Uterus (tissue), 2 donors: ENCODE results near the gene SMIM33.

Source experiments
- CTCF ChIP-seq, 4 experiments: fragments of 200-600 bp in 2 of 4; fragments of 450-650 bp in 2 of 4; sonication (generic) in 2 of 4; IDR thresholded peaks; one replicate each; pipeline ENCODE4 v1.5.1; 2016 to 2019; ENCODE audit warnings: antibody characterized with exemption in 4 of 4, mild to moderate bottlenecking in 2 of 4, moderate library complexity in 1 of 4
- POLR2A ChIP-seq, 2 donors: fragments of 450-650 bp; IDR thresholded peaks; one replicate each; pipeline ENCODE4 v1.6.1; 2016; ENCODE audit warnings: antibody characterized with exemption in 2 of 2, mild to moderate bottlenecking in 1 of 2, moderate library complexity in 1 of 2

- TF ChIP-seq CTCF (IDR thresholded peaks at IDR 0.05) (no peak), POLR2A (IDR thresholded peaks at IDR 0.05) (no peak)
These were observed 26.9 kb upstream of the SMIM33 start for GRCh38 chr5:139443831-139444453.
